Progenitor cell of endocrine pancreas (in vitro differentiated cells): Measurements from ENCODE around the gene TVP23C. TPM values are rescaled to one million over a fixed set of nuclear protein-coding genes. Genes with fewer than 3 reads are reported as not detected.

Source experiments
- DNase-seq: peaks from one replicate; pipeline ENCODE4 v3.0.0; 2021; ENCODE audit warnings: low spot score; ENCODE audit not compliant: unreplicated experiment
- H3K27ac Mint-ChIP-seq: 2 replicates; pipeline ENCODE4 v1.8.0; 2021; ENCODE audit warnings: mild to moderate bottlenecking, moderate library complexity, mixed read lengths
- H3K27me3 Mint-ChIP-seq: 2 replicates; pipeline ENCODE4 v1.8.0; 2021; ENCODE audit warnings: mixed read lengths
- H3K36me3 Mint-ChIP-seq: 2 replicates; pipeline ENCODE4 v1.8.0; 2022; ENCODE audit warnings: mixed read lengths; ENCODE audit not compliant: insufficient read depth
- H3K4me1 Mint-ChIP-seq: 2 replicates; pipeline ENCODE4 v1.8.0; 2021; ENCODE audit warnings: low read depth, mixed read lengths
- H3K4me3 Mint-ChIP-seq: 2 replicates; pipeline ENCODE4 v1.8.0; 2021; ENCODE audit warnings: low read depth, mild to moderate bottlenecking, moderate library complexity, mixed read lengths
- H3K9me3 Mint-ChIP-seq: 2 replicates; pipeline ENCODE4 v1.8.0; 2021; ENCODE audit warnings: low read depth, mixed read lengths
- CTCF ChIP-seq: fragments of 200-600 bp; sonication (generic); IDR thresholded peaks from one replicate; pipeline ENCODE4 v1.5.0; 2021; ENCODE audit warnings: antibody characterized with exemption, mild to moderate bottlenecking; ENCODE audit not compliant: unreplicated experiment
- total RNA-seq: library from RNA; stranded (reverse); gene quantifications from 2 replicates; pipeline ENCODE4 v1.2.1, GENCODE V29; 2021

Gene TVP23C
- total RNA-seq, 1 donor from 2014 or later = 41.7 TPM

GRCh38 chr17:15492186-15492585 lies 71.1 kb downstream of the TVP23C start:
- Mint-ChIP-seq H3K27ac (no peak overlapping the region), H3K27me3 (no peaks in the 10 kb centered on the region), H3K4me3 (no peak overlapping the region), H3K36me3 (peaks cover 32% of the 10 kb centered on the region), H3K9me3 (no peaks in the 10 kb centered on the region), H3K4me1 (no peaks in the 10 kb centered on the region)
- no peak for DNase-seq
- TF ChIP-seq CTCF = no peak

GRCh38 chr17:15490634-15491261 lies 72.5 kb downstream of the TVP23C start:
- Mint-ChIP-seq H3K9me3 (no peaks in the 10 kb centered on the region), H3K4me3 (no peak overlapping the region), H3K4me1 (no peaks in the 10 kb centered on the region), H3K27ac (no peak overlapping the region), H3K36me3 (peaks cover 28% of the 10 kb centered on the region), H3K27me3 (no peaks in the 10 kb centered on the region)
- no peak for DNase-seq
- no peak for TF ChIP-seq CTCF

- Mint-ChIP-seq H3K4me1 (no peaks in the 10 kb centered on the region), H3K27me3 (no peaks in the 10 kb centered on the region), H3K9me3 (no peaks in the 10 kb centered on the region), H3K36me3 (peaks cover 27% of the 10 kb centered on the region), H3K27ac (no peak overlapping the region), H3K4me3 (no peak overlapping the region)
- no peak for TF ChIP-seq CTCF
- no peak for DNase-seq
These were observed 74.7 kb downstream of the TVP23C start for GRCh38 chr17:15488557-15488956.

DNA sequence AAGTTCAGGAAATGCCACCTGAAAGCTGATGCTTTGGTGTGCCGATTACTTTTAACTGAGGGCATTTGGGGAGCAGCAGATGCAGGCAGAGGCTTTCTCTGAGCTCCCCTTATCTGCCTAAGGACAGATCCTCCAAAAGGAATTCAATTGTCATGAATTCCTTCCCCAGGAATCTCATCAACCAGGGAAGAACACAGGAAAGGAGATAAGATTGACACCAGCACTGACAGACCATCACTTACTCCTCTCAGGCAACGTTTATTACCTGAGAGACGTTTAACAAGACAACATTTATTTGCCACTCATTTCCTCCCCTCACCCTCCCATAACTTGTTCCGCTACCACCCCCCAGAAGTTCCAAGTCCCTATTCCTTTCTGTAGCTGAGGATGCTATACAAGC lies 78.2 kb downstream of the TVP23C start:
- peaks cover 25% of the 10 kb centered on the region for H3K36me3 Mint-ChIP-seq

DNA sequence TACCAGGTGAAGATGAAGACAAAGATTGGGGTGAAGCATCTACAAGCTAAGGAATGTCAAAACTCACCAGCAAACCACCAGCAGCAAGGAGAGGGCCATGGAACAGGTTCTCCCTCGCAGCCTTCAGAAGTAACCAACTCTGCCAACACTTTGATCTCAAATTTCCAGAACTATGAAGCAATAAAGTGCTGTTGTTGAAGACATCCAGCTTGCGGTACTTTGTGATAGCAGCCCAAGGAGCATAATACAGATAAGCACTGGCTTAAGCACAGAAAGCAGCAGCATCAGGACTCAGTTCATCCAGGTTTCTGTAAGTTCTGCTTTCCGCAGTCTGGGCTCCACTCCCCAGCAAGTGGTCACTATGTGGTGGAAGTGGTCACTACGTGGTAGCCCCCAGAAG lies 79.9 kb downstream of the TVP23C start:
- TF ChIP-seq CTCF = no peak
- no peak overlapping the region for H3K4me3 Mint-ChIP-seq
- H3K4me1 Mint-ChIP-seq = no peaks in the 10 kb centered on the region
- no peaks in the 10 kb centered on the region for H3K9me3 Mint-ChIP-seq
- H3K27ac Mint-ChIP-seq = no peak overlapping the region
- peaks cover 25% of the 10 kb centered on the region for H3K36me3 Mint-ChIP-seq
- no peaks in the 10 kb centered on the region for H3K27me3 Mint-ChIP-seq
- no peak for DNase-seq

More for the DNA sequence above, 78.2 kb downstream of the TVP23C start:
- DNase-seq = no peak
- no peak for TF ChIP-seq CTCF
- no peaks in the 10 kb centered on the region for H3K4me1 Mint-ChIP-seq
- H3K27ac Mint-ChIP-seq = no peak overlapping the region
- H3K9me3 Mint-ChIP-seq = no peaks in the 10 kb centered on the region
- no peak overlapping the region for H3K4me3 Mint-ChIP-seq
- H3K27me3 Mint-ChIP-seq = no peaks in the 10 kb centered on the region
